HepG2 (cell line): ENCODE results near the gene LANCL1. TPM values are rescaled to one million over a fixed set of nuclear protein-coding genes. Genes with fewer than 3 reads are reported as not detected.

Experiments used
- ATAC-seq: fragments of 200-7000 bp; cut with Tn5 transposase; 3 replicates; pipeline ENCODE4 v1.9.1; 2020; ENCODE audit warnings: mild to moderate bottlenecking, moderate library complexity
- BruUV-seq: library from RNA; stranded (reverse); fragments of 400-500 nt; replicated peaks from 2 replicates; lab custom pipeline; 2021; lab: Mats Ljungman, UMichigan
- CTCF ChIA-PET: fragments of 300-600 bp; formaldehyde crosslinking; extraction: SDS; loops from one replicate; lab custom pipeline; 2021; ENCODE audit warnings: low total read pairs, inconsistent platforms, low intra/inter-chr PET ratio; lab: Yijun Ruan, JAX
- POLR2A ChIA-PET: fragments of 350-600 bp; sonication (Branson Sonifier 250); formaldehyde crosslinking; loops from one replicate; lab custom pipeline; 2020; ENCODE audit warnings: antibody characterized with exemption, inconsistent platforms; lab: Yijun Ruan, JAX
- DNase-seq: peaks from one replicate; pipeline ENCODE4 v3.0.0-alpha.2; 2015; ENCODE audit warnings: low spot score
- FAIRE-seq: peaks from 3 replicates; lab custom pipeline; 2011; peaks lifted over from hg19 to GRCh38; lab: Jason Lieb, UNC
- H2AFZ ChIP-seq: one replicate; pipeline ENCODE4 v1.6.1; 2011; ENCODE audit warnings: low read length, inconsistent platforms
- H3K27ac ChIP-seq: fragments of 300-600 bp; 3 replicates; pipeline ENCODE4 v1.8.0; 2011; ENCODE audit warnings: mixed run types, mild to moderate bottlenecking, mixed read lengths, low read length, inconsistent platforms; ENCODE audit not compliant: insufficient read depth; ENCODE audit errors: extremely low read length
- H3K27me3 ChIP-seq, 2 experiments: fragments of 200-600 bp in 1 of 2; 2 replicates in 1 of 2; 3 replicates in 1 of 2; pipeline versions ENCODE4 v1.6.0 to v1.8.0; 2011; ENCODE audit warnings: low read length in 2 of 2, mild to moderate bottlenecking in 2 of 2, moderate library complexity in 2 of 2, inconsistent platforms in 1 of 2; ENCODE audit not compliant: insufficient read depth in 2 of 2, control insufficient read depth in 1 of 2
- H3K36me3 ChIP-seq, 2 experiments: fragments of 200-600 bp in 1 of 2; replicated peaks in 1 of 2; 2 replicates in 1 of 2; 3 replicates in 1 of 2; pipeline versions ENCODE4 v1.5.1 to v1.8.0; 2011; ENCODE audit warnings: low read length in 2 of 2, inconsistent platforms in 1 of 2; ENCODE audit not compliant: insufficient read depth in 2 of 2, control insufficient read depth in 1 of 2
- H3K4me1 ChIP-seq: 2 replicates; pipeline ENCODE4 v1.5.1; 2012; ENCODE audit warnings: low read length, inconsistent platforms; ENCODE audit not compliant: insufficient read depth
- H3K4me2 ChIP-seq: 2 replicates; pipeline ENCODE4 v1.6.0; 2011; ENCODE audit warnings: low read depth, low read length, inconsistent platforms
- H3K4me3 ChIP-seq, 3 experiments: fragments of 200-600 bp in 1 of 3; sonication (generic), shearing (Covaris generic) in 1 of 3; replicated peaks in 1 of 3; 2 replicates each; pipeline ENCODE4 v1.5.1; 2011 to 2016; ENCODE audit warnings: low read length in 3 of 3, inconsistent platforms in 2 of 3, low read depth in 2 of 3, mild to moderate bottlenecking in 2 of 3, control low read depth in 1 of 3, mixed read lengths in 1 of 3; ENCODE audit not compliant: insufficient read depth in 1 of 3
- H3K79me2 ChIP-seq: one replicate; pipeline ENCODE4 v1.6.1; 2011; ENCODE audit warnings: low read length, inconsistent platforms; ENCODE audit not compliant: insufficient read depth
- H3K9ac ChIP-seq: 2 replicates; pipeline ENCODE4 v1.6.0; 2011; ENCODE audit warnings: mild to moderate bottlenecking, low read depth, low read length, inconsistent platforms; ENCODE audit not compliant: insufficient read depth
- H3K9me3 ChIP-seq: 2 replicates; pipeline ENCODE4 v1.5.1; 2012; ENCODE audit warnings: mild to moderate bottlenecking, low read length
- H4K20me1 ChIP-seq: 2 replicates; pipeline ENCODE4 v1.6.0; 2011; ENCODE audit warnings: inconsistent platforms, mild to moderate bottlenecking, low read length, moderate library complexity; ENCODE audit not compliant: insufficient read depth
- ASH2L ChIP-seq: fragments of 300-600, 200-600 bp; sonication (generic); IDR thresholded peaks from 2 replicates; pipeline ENCODE4 v1.7.0; 2017; ENCODE audit warnings: low read depth, mild to moderate bottlenecking, moderate library complexity, mixed read lengths, low read length; ENCODE audit not compliant: insufficient read length
- HES4 ChIP-seq: sonication (generic); formaldehyde crosslinking; IDR thresholded peaks from 2 replicates; pipeline ENCODE4 v1.9.0; 2021; ENCODE audit warnings: mild to moderate bottlenecking, missing genetic modification reagents, borderline replicate concordance
- HNRNPK ChIP-seq: fragments of 200-400 bp; formaldehyde crosslinking; IDR thresholded peaks from 2 replicates; pipeline ENCODE4 v1.6.1; 2018; ENCODE audit warnings: low read length, low read depth, moderate library complexity, mild to moderate bottlenecking; ENCODE audit not compliant: poor library complexity, severe bottlenecking
- HOXA7 ChIP-seq: sonication (generic); formaldehyde crosslinking; IDR thresholded peaks from 2 replicates; pipeline ENCODE4 v1.8.1; 2022; ENCODE audit warnings: mild to moderate bottlenecking, missing genetic modification reagents, moderate library complexity
- MED8 ChIP-seq: sonication (generic); formaldehyde crosslinking; IDR thresholded peaks from 2 replicates; pipeline ENCODE4 v1.8.1; 2023; ENCODE audit warnings: mild to moderate bottlenecking, missing genetic modification reagents; ENCODE audit not compliant: insufficient replicate concordance
- MTA3 ChIP-seq: sonication (generic); formaldehyde crosslinking; IDR thresholded peaks from 2 replicates; pipeline ENCODE4 v1.4.0; 2020; ENCODE audit warnings: missing genetic modification reagents
- PHF5A ChIP-seq: IDR thresholded peaks from one replicate; pipeline ENCODE4 v1.6.1; 2018; ENCODE audit warnings: low read depth, missing genetic modification reagents; ENCODE audit not compliant: unreplicated experiment
- SNRNP70 ChIP-seq: fragments of 200-400 bp; formaldehyde crosslinking; IDR thresholded peaks from 2 replicates; pipeline ENCODE4 v1.6.1; 2017; ENCODE audit warnings: mild to moderate bottlenecking, low read depth, low read length, moderate library complexity
- THYN1 ChIP-seq: sonication (generic); formaldehyde crosslinking; IDR thresholded peaks from 2 replicates; pipeline ENCODE4 v1.8.1; 2023; ENCODE audit warnings: low read depth, mild to moderate bottlenecking, moderate library complexity, missing genetic modification reagents, borderline replicate concordance
- ZSCAN31 ChIP-seq: sonication (generic); formaldehyde crosslinking; IDR thresholded peaks from 2 replicates; pipeline ENCODE4 v1.5.0; 2020; ENCODE audit warnings: low read depth, mild to moderate bottlenecking, missing genetic modification reagents
- WGBS: methylation state at CpG from one replicate; pipeline ENCODE4 v1.1.6; 2017; ENCODE audit warnings: low lambda C conversion rate; 5-methylcytosine and 5-hydroxymethylcytosine counted together
- in situ Hi-C: cut with HindIII; loops from 2 replicates; pipeline ENCODE4 v1.10.0; 2017; ENCODE audit warnings: low pct_unique_long_range_greater_than_20kb; ENCODE audit not compliant: extremely low pct_ligation_motif_present
- intact Hi-C: fragments of 100-400 bp; cut with micrococcal nuclease; formaldehyde crosslinking; loops from one replicate; pipeline ENCODE4 v1.10.0; 2022; ENCODE audit not compliant: unreplicated experiment
- polyA plus RNA-seq, 8 experiments: library from polyadenylated mRNA; depleted of rRNA in 3 of 8; stranded (reverse) in 7 of 8; unstranded in 1 of 8; fragments of >200 nt; fragmentation: Illumina TruSeq in 4 of 8; extraction: Trizol in 4 of 8; gene quantifications; 2 replicates each; pipeline versions ENCODE4 v1.2.1 to v1.2.3, GENCODE V29; 2011 to 2016; ENCODE audit warnings: low read depth in 4 of 8, missing spikeins in 1 of 8, mixed read lengths in 1 of 8; ENCODE audit not compliant: insufficient read depth in 1 of 8
- total RNA-seq, 5 experiments: library from RNA; depleted of rRNA; stranded (reverse); fragments of >200 nt; fragmentation: Illumina TruSeq; extraction: Trizol; gene quantifications; 2 replicates each; pipeline ENCODE4 v1.2.3, GENCODE V29; 2016; ENCODE audit warnings: low read depth in 1 of 5
- TF ChIP-seq, protein P1 (sequence below): sonication (generic); formaldehyde crosslinking; IDR thresholded peaks from 2 replicates; pipeline ENCODE4 v1.5.0; 2020; ENCODE audit warnings: mild to moderate bottlenecking, missing genetic modification reagents
- TF ChIP-seq, protein P2 (sequence below): sonication (generic); formaldehyde crosslinking; conservative IDR thresholded peaks from 2 replicates; pipeline ENCODE4 v1.8.0; 2022; ENCODE audit warnings: missing genetic modification reagents
- TF ChIP-seq, protein P3 (sequence below): sonication (generic); formaldehyde crosslinking; IDR thresholded peaks from 2 replicates; pipeline ENCODE4 v1.9.0; 2022; ENCODE audit warnings: missing genetic modification reagents, mild to moderate bottlenecking, borderline replicate concordance
- TF ChIP-seq, protein P4 (sequence below): sonication (generic); formaldehyde crosslinking; IDR thresholded peaks from 2 replicates; pipeline ENCODE4 v1.4.0; 2020; ENCODE audit warnings: missing genetic modification reagents

LANCL1 gene
- total and polyA plus RNA-seq, 2 of the 13 experiments (the other 11 are each of a cell fraction or from before 2014, with no cell fraction given): 53.5 to 67.7 TPM

DNA sequence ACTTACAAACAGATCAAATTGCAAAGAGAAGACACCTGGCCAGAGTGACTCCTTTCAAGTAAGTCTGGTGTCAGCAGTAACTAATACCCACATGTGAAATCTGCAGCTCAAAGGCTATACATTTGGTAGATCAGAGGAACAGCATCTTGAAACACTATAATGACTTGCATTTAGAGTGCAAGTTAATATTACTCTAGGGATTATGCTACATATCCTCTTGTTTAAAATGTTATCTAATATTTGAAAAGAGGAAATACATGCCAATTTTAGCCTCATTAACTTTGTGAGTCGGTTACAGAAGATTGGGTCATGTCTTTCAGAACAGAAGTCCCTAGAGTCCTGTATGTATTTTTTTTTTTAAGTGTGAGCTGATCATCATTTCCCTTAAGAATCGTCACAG lies 15.2 kb downstream of the LANCL1 start:
- Histone ChIP-seq H3K27me3 (no peaks in the 10 kb centered on the region), H2AFZ (no peak overlapping the region), H3K79me2 (no peaks in the 10 kb centered on the region), H3K9ac (no peak overlapping the region), H4K20me1 (no peaks in the 10 kb centered on the region), H3K9me3 (no peaks in the 10 kb centered on the region), H3K4me3 (no peak overlapping the region), H3K4me1 (no peaks in the 10 kb centered on the region), H3K36me3 (peaks cover 9 to 42% of the 10 kb centered on the region in 2 experiments), H3K4me2 (no peak overlapping the region), H3K27ac (no peak overlapping the region)
- WGBS: 95% methylated on average over 2 of the region's 2 CpGs
- BruUV-seq: no TSS peak
- in situ Hi-C loops: no loop called here
- ChIA-PET POLR2A (no interaction called here), CTCF (no interaction called here)
- TF ChIP-seq, protein P1, sequence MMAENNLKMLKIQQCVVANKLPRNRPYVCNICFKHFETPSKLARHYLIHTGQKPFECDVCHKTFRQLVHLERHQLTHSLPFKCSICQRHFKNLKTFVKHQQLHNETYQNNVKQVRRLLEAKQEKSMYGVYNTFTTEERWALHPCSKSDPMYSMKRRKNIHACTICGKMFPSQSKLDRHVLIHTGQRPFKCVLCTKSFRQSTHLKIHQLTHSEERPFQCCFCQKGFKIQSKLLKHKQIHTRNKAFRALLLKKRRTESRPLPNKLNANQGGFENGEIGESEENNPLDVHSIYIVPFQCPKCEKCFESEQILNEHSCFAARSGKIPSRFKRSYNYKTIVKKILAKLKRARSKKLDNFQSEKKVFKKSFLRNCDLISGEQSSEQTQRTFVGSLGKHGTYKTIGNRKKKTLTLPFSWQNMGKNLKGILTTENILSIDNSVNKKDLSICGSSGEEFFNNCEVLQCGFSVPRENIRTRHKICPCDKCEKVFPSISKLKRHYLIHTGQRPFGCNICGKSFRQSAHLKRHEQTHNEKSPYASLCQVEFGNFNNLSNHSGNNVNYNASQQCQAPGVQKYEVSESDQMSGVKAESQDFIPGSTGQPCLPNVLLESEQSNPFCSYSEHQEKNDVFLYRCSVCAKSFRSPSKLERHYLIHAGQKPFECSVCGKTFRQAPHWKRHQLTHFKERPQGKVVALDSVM (CRISPR knock-in tag): no peak
- TF ChIP-seq HNRNPK (no peak), MTA3 (no peak), ASH2L (no peak), THYN1 (CRISPR knock-in tag) (no peak), ZSCAN31 (CRISPR knock-in tag) (no peak), PHF5A (CRISPR knock-in tag) (no peak), HOXA7 (CRISPR knock-in tag) (no peak), SNRNP70 (no peak), HES4 (CRISPR knock-in tag) (no peak), MED8 (CRISPR knock-in tag) (no peak)
- TF ChIP-seq, protein P2, sequence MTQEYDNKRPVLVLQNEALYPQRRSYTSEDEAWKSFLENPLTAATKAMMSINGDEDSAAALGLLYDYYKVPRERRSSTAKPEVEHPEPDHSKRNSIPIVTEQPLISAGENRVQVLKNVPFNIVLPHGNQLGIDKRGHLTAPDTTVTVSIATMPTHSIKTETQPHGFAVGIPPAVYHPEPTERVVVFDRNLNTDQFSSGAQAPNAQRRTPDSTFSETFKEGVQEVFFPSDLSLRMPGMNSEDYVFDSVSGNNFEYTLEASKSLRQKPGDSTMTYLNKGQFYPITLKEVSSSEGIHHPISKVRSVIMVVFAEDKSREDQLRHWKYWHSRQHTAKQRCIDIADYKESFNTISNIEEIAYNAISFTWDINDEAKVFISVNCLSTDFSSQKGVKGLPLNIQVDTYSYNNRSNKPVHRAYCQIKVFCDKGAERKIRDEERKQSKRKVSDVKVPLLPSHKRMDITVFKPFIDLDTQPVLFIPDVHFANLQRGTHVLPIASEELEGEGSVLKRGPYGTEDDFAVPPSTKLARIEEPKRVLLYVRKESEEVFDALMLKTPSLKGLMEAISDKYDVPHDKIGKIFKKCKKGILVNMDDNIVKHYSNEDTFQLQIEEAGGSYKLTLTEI: no peak
- TF ChIP-seq, protein P3, sequence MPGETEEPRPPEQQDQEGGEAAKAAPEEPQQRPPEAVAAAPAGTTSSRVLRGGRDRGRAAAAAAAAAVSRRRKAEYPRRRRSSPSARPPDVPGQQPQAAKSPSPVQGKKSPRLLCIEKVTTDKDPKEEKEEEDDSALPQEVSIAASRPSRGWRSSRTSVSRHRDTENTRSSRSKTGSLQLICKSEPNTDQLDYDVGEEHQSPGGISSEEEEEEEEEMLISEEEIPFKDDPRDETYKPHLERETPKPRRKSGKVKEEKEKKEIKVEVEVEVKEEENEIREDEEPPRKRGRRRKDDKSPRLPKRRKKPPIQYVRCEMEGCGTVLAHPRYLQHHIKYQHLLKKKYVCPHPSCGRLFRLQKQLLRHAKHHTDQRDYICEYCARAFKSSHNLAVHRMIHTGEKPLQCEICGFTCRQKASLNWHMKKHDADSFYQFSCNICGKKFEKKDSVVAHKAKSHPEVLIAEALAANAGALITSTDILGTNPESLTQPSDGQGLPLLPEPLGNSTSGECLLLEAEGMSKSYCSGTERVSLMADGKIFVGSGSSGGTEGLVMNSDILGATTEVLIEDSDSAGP: no peak
- TF ChIP-seq, protein P4, sequence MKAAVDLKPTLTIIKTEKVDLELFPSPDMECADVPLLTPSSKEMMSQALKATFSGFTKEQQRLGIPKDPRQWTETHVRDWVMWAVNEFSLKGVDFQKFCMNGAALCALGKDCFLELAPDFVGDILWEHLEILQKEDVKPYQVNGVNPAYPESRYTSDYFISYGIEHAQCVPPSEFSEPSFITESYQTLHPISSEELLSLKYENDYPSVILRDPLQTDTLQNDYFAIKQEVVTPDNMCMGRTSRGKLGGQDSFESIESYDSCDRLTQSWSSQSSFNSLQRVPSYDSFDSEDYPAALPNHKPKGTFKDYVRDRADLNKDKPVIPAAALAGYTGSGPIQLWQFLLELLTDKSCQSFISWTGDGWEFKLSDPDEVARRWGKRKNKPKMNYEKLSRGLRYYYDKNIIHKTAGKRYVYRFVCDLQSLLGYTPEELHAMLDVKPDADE (CRISPR knock-in tag): no peak
- DNase-seq (no peak), ATAC-seq (no peak), FAIRE-seq (no peak)
- intact Hi-C loops: no loop called here
